Activated T-cell treated with anti-CD3 and anti-CD28 coated beads for 4 hours (primary cell): ENCODE results near the gene AGBL4.
"Not testable (repeated sequence)": the region's sequence is repeated elsewhere in the genome, so short reads cannot be mapped to it uniquely, and the experiment has no call there.

Source experiments
- DNase-seq: peaks from one replicate; pipeline ENCODE4 v3.0.0-alpha.2; 2020

The AGBL4 gene

GRCh38 chr1:49424782-49425181, 599.0 kb downstream of the AGBL4 start:
- DNase-seq = no peak

DNA sequence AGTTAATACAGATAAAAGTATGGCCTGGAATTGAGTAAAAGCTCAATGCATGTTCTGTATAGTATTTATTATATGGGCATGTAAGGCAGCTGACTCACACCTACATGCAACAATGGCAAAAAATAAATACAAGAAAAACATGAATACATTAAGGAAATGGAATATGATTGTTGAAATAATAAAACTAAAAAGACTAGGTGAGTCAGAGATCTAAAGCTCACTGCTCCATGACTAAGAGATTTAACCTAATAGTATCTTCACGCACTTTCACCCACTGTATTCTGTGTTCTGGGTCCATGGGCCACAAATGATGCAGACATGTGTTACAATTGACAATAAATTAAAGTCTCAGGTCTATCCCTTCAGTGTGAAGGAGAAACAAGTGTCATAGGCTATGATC, 607.0 kb downstream of the AGBL4 start:
- no peak for DNase-seq

GRCh38 chr1:49408346-49408745, 615.4 kb downstream of the AGBL4 start:
- no peak for DNase-seq

GRCh38 chr1:49397086-49397485, 626.7 kb downstream of the AGBL4 start:
- no peak for DNase-seq

DNA sequence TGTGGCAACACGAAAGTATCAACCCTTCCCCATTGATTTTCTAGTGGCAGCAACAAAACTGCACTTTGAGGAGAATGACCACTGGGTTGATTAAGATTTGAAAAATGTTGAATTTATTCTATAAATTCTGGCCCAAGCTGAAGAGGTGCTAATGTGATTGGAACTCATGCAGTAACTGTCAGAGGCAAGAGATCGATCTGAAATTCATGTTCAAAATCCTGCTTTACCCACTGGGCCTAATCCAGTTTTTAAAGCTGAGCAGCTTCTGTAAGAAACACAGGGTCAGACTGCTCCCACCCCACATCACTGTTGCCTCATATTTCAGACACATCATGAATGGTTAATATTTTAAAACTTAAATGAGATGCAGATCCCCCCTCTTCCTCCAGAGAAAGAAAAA, 629.6 kb downstream of the AGBL4 start:
- no peak for DNase-seq

GRCh38 chr1:49389699-49390098, 634.1 kb downstream of the AGBL4 start:
- no peak for DNase-seq

DNA sequence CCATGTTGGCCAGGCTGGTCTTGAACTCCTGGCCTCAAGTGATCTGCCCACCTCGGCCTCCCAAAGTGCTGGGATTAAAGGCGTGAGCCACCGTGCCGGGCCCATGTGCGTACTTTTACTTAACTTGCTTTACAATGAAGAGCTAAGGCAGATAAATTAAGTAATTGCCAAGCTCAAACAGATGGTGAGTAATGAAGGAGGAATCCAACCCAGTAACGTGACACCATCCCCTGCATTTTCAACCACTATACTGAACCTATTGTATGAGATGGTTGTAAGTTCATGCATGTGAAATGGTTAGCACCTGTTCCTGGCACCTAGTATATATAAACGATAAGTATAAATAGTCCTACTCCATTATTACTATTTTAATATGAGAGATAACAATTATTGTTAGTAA, 659.1 kb downstream of the AGBL4 start:
- DNase-seq = no peak

- DNase-seq = no peak
These were observed 660.1 kb downstream of the AGBL4 start for GRCh38 chr1:49363628-49364027.

DNA sequence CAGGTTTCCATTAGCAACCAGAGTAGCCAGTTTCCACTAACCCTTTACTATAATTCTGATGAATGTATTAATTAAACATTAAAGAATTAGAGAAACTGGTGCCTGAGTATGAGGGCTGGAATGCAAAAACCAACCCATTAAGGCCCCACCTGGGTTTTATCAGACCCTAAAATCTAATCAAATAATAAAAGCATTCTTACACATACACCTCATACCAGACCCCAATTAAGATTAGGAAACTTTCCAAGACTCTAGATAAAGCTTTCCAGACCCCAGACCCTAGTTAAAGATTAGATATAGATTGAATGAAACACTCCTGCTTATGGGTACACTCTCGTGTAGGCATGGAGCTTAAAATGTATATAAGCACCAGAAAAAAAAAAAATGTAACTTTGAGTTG, 665.7 kb downstream of the AGBL4 start:
- DNase-seq = no peak

GRCh38 chr1:49356594-49356993, 667.2 kb downstream of the AGBL4 start:
- DNase-seq = no peak

GRCh38 chr1:49351768-49352167, 672.0 kb downstream of the AGBL4 start:
- DNase-seq = no peak

GRCh38 chr1:49346767-49347349, 676.9 kb downstream of the AGBL4 start:
- no peak for DNase-seq

GRCh38 chr1:49340576-49340975, 683.2 kb downstream of the AGBL4 start:
- DNase-seq = no peak

DNA sequence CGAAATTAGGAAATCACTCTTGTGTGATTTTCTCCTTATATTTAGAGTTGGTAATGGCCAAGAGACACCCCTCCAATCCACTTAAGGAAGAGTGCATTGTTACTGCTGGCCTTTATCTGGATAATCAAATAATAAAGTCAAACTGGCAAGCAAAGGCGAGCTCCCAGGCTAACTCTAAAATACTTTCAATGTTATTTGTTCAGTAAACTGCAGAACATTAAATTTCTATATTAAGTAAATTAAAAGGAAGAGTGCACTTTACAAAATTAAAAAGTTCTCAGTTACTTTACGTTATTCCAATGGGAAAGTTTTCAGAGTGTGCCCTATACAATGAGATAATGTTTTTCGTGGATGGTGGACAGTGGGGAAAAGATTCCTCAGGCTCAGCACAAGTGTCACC, 684.7 kb downstream of the AGBL4 start:
- no peak for DNase-seq

DNA sequence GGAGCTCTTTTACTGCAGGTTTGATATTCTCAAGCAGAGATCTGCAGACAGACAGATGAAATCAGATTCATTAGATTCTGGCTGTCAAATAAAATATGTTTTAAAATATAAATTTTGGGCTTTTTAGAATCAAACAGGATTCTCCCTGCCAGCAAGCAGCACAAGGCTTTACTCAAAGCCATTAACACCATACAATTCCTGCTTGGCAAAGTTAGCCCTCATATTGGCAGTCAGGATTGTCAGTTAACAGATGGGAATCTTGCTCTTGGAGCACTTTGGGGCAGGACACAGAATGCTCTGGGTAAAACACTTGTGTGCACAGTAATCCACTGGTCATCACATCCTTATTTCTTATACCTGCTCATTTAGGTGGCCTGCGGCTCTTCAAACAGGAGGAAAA, 686.5 kb downstream of the AGBL4 start:
- DNase-seq = no peak

GRCh38 chr1:49333906-49334305, 689.8 kb downstream of the AGBL4 start:
- DNase-seq = no peak

DNA sequence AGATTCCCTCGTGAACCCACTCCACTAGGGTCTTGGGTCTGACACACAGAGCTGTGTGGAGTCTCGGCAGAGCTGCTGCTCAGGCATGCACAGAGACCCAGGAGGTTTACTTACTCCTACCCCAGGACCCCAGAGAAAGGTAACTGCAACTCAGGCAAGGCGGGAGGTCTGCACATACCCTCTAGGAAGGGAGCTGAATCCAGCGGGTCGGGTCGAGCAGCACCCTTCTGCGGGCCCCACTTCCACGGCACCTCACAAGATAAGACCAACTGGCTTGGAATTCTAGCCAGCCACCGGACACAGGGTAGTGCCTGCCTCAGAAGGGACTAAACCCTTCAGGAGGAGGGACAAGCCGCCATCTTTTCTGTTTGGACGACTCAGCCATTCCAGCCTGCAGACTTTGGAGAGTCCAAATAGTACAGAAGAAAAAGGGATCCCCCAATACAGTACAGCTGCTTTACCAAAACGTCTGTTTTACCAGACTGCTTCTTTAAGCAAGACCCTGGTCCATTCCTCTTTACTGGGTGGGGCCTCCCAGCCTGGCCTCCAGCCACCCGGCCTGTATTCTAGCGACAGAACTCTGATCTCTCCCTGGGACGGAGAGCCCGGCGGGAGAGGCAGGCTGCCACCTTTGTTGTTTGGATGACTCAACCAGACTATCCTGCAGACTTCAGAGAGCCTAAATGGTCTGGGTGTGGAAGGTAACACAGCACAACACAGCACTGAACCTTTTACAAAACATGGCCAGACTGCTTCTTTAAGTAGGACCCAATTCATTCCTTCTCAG, 692.5 kb downstream of the AGBL4 start:
- no peak for DNase-seq

GRCh38 chr1:49323925-49324540, 699.7 kb downstream of the AGBL4 start:
- no peak for DNase-seq

DNA sequence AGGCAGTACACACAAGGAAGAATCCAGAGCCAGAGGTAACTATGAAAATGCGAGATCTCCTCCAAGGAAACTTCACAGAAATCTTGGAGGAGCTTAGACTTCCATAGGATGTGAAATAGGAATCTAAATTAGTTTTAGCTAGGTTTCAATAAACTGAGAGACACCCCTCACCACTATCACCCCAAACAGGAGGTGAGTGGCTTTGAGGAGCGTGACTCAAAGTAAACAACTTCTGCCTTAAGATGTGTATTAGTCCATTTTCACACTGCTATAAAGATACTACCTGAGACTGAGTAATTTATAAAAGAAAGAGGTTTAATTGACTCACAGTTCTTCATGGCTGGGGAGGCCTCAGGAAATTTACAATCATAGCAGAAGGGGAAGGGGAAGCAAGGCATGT, 703.3 kb downstream of the AGBL4 start:
- DNase-seq = not testable (repeated sequence)

GRCh38 chr1:49319426-49319963, 704.3 kb downstream of the AGBL4 start:
- DNase-seq = no peak

DNA sequence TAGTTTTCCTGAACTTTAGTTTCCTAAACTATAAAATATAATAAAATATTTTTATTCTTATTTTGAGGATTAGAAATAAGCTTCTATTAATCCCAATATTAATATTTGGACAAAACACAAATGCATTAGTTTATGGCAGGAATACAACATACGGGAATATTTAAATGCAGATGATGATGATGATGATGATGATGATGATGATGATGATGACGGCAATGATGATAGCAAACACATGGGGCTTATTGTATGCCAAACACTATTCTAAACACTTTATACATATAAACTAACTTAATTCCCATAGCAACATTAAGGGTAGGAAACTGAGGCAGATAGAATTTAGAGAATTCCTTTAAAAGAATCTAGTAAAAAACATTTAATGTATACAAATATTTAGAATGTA, 705.5 kb downstream of the AGBL4 start:
- no peak for DNase-seq

GRCh38 chr1:49307457-49307856, 716.3 kb downstream of the AGBL4 start:
- no peak for DNase-seq

DNA sequence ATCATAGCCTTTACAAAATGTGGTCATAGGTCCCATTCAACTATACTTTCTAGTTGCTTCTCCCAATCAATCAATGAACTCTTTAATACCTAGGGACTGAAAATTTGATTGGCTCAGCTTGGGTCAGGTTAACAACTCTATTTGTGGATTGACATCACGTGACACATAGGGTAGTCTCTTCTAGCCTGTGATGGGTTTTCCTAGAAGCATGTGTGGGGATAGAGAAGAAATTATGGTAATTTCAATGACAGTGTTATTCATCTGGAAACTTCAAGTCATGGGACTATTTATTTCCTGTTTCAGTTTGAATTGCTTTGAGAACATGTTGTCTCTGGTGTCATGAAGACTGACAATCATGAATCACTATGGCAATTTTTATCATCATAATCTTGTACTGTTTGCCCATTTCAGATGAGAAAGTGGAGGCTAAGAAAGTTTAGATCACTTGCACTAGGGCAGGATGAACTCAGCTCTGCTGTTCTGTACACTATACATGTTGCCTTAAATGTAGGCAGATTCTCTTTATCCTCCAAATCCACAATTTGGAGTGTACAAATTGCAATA, 717.2 kb downstream of the AGBL4 start:
- no peak for DNase-seq

DNA sequence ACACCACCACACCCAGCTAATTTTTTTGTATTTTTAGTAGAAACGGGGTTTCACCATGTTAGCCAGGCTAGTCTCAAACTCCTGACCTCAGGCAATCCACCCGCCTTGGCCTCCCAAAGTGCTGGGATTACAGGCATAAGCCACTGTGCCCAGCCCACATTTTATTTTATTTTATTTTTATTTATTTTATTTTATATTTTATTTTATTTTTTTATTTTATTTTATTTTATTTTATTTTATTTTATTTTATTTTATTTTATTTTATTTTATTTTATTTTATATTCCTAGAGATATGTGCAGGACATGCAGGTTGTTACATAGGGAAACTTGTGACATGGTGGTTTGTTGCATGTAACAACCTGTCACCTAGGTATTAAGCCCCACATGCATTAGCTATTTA, 721.4 kb downstream of the AGBL4 start:
- DNase-seq = not testable (repeated sequence)
